HFFc6 (cell line): ENCODE measurements around the gene GP1BA. TPM values are rescaled to one million over a fixed set of nuclear protein-coding genes. Genes with fewer than 3 reads are reported as not detected.

Source experiments
- DNase-seq: peaks from one replicate; pipeline ENCODE4 v3.0.0-alpha.2; 2018
- H3K27ac Mint-ChIP-seq: 2 replicates; pipeline ENCODE4 v1.8.0; 2020; ENCODE audit warnings: mild to moderate bottlenecking, mixed read lengths
- H3K27me3 Mint-ChIP-seq: 2 replicates; pipeline ENCODE4 v1.8.0; 2021; ENCODE audit warnings: mild to moderate bottlenecking, moderate library complexity, mixed read lengths; ENCODE audit not compliant: insufficient read depth
- H3K36me3 Mint-ChIP-seq: 2 replicates; pipeline ENCODE4 v1.8.0; 2021; ENCODE audit warnings: low read depth, mixed read lengths
- H3K4me1 Mint-ChIP-seq: 2 replicates; pipeline ENCODE4 v1.8.0; 2020; ENCODE audit warnings: low read depth, mixed read lengths
- H3K4me3 Mint-ChIP-seq: 2 replicates; pipeline ENCODE4 v1.8.0; 2020; ENCODE audit warnings: mild to moderate bottlenecking, moderate library complexity, mixed read lengths
- H3K9me3 Mint-ChIP-seq: 2 replicates; pipeline ENCODE4 v1.8.0; 2020; ENCODE audit warnings: mild to moderate bottlenecking, mixed read lengths
- total RNA-seq, 6 experiments: library from RNA; stranded (reverse); fragmentation: NEBNext Ultra II Directional; extraction: Animal tissue kit (Norgen Biotek cat#: 25700); gene quantifications; 2 replicates in 1 of 6; 3 replicates in 5 of 6; pipeline ENCODE4 v1.2.3, GENCODE V29; 2021
- TF ChIP-seq, protein P1 (sequence below): fragments of 200-600 bp; sonication (generic); IDR thresholded peaks from 2 replicates; pipeline ENCODE4 v1.5.0; 2021; ENCODE audit warnings: antibody characterized with exemption, mild to moderate bottlenecking

The GP1BA gene
- total RNA-seq, 6 experiments from 2014 or later = not detected

GRCh38 chr17:4928881-4929280 is 3.2 kb upstream of the GP1BA start:
- H3K27ac Mint-ChIP-seq = no peak overlapping the region
- DNase-seq = no peak
- H3K27me3 Mint-ChIP-seq = peaks cover 2% of the 10 kb centered on the region
- H3K36me3 Mint-ChIP-seq = peaks cover 20% of the 10 kb centered on the region; the same call in 1 of the 2 replicates
- peaks cover 2% of the 10 kb centered on the region for H3K4me1 Mint-ChIP-seq
- no peaks in the 10 kb centered on the region for H3K9me3 Mint-ChIP-seq
- no peak overlapping the region for H3K4me3 Mint-ChIP-seq
- TF ChIP-seq, protein P1, sequence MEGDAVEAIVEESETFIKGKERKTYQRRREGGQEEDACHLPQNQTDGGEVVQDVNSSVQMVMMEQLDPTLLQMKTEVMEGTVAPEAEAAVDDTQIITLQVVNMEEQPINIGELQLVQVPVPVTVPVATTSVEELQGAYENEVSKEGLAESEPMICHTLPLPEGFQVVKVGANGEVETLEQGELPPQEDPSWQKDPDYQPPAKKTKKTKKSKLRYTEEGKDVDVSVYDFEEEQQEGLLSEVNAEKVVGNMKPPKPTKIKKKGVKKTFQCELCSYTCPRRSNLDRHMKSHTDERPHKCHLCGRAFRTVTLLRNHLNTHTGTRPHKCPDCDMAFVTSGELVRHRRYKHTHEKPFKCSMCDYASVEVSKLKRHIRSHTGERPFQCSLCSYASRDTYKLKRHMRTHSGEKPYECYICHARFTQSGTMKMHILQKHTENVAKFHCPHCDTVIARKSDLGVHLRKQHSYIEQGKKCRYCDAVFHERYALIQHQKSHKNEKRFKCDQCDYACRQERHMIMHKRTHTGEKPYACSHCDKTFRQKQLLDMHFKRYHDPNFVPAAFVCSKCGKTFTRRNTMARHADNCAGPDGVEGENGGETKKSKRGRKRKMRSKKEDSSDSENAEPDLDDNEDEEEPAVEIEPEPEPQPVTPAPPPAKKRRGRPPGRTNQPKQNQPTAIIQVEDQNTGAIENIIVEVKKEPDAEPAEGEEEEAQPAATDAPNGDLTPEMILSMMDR = no peak

DNA sequence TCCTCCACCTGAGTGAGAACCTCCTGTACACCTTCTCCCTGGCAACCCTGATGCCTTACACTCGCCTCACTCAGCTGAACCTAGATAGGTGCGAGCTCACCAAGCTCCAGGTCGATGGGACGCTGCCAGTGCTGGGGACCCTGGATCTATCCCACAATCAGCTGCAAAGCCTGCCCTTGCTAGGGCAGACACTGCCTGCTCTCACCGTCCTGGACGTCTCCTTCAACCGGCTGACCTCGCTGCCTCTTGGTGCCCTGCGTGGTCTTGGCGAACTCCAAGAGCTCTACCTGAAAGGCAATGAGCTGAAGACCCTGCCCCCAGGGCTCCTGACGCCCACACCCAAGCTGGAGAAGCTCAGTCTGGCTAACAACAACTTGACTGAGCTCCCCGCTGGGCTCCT is 679 bp downstream of the GP1BA start:
- TF ChIP-seq, protein P1 = no peak
- H3K4me3 Mint-ChIP-seq = no peak overlapping the region
- no peak for DNase-seq
- peaks cover 25% of the 10 kb centered on the region for H3K36me3 Mint-ChIP-seq
- H3K27ac Mint-ChIP-seq = no peak overlapping the region
- H3K4me1 Mint-ChIP-seq = peaks cover 10% of the 10 kb centered on the region
- peaks cover 4% of the 10 kb centered on the region for H3K27me3 Mint-ChIP-seq
- H3K9me3 Mint-ChIP-seq = no peaks in the 10 kb centered on the region

- DNase-seq = no peak
- Mint-ChIP-seq H3K27ac (peak overlapping the region; percentile 48; the same call in 1 of the 2 replicates), H3K27me3 (peaks cover 4% of the 10 kb centered on the region), H3K4me3 (no peak overlapping the region), H3K4me1 (peaks cover 16% of the 10 kb centered on the region), H3K36me3 (peaks cover 28% of the 10 kb centered on the region), H3K9me3 (no peaks in the 10 kb centered on the region)
- TF ChIP-seq, protein P1 = no peak
Observed at GRCh38 chr17:4933646-4934045, 1.6 kb downstream of the GP1BA start.

DNA sequence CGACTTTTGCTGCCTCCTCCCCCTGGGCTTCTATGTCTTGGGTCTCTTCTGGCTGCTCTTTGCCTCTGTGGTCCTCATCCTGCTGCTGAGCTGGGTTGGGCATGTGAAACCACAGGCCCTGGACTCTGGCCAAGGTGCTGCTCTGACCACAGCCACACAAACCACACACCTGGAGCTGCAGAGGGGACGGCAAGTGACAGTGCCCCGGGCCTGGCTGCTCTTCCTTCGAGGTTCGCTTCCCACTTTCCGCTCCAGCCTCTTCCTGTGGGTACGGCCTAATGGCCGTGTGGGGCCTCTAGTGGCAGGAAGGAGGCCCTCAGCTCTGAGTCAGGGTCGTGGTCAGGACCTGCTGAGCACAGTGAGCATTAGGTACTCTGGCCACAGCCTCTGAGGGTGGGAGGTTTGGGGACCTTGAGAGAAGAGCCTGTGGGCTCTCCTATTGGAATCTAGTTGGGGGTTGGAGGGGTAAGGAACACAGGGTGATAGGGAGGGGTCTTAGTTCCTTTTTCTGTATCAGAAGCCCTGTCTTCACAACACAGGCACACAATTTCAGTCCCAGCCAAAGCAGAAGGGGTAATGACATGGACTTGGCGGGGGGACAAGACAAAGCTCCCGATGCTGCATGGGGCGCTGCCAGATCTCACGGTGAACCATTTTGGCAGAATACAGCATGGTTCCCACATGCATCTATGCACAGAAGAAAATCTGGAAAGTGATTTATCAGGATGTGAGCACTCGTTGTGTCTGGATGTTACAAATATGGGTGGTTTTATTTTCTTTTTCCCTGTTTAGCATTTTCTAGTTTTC is 2.3 kb downstream of the GP1BA start:
- Mint-ChIP-seq H3K9me3 (no peaks in the 10 kb centered on the region), H3K36me3 (peaks cover 22% of the 10 kb centered on the region), H3K27me3 (peaks cover 2% of the 10 kb centered on the region), H3K4me3 (no peak overlapping the region), H3K4me1 (peaks cover 23% of the 10 kb centered on the region), H3K27ac (peak overlapping the region; percentile 48; the same call in 1 of the 2 replicates)
- TF ChIP-seq, protein P1 = peak; percentile 39; the same call in 1 of the 2 replicates
- DNase-seq = no peak

DNA sequence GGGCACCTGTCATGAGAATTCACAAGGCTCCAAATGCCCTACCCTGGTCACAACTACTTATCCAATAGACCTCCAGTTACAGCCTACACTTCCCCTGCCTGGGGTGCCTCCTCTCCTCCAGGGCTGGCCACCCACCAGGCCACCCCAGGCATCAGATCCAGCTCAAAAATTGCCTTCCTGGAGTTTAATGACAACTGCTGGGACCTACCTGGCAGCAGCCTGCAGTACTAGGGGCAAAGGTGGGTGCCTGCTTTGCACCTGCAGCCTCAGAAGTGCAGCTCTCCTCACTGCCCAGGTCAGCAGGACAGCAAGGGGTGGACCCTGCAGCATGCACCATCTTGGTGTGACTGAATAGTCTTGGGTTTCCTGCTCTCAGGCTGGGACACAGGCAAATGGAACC is 3.6 kb downstream of the GP1BA start:
- H3K27ac Mint-ChIP-seq = no peak overlapping the region

More for the DNA sequence above, 3.6 kb downstream of the GP1BA start:
- Mint-ChIP-seq H3K4me1 (peaks cover 23% of the 10 kb centered on the region), H3K27me3 (peaks cover 8% of the 10 kb centered on the region), H3K4me3 (no peak overlapping the region), H3K9me3 (no peaks in the 10 kb centered on the region), H3K36me3 (peaks cover 21% of the 10 kb centered on the region)
- DNase-seq = no peak
- TF ChIP-seq, protein P1 = no peak
